OCI-LY7 (cell line): ENCODE measurements around the gene CHN2. TPM values are rescaled to one million over a fixed set of nuclear protein-coding genes. Genes with fewer than 3 reads are reported as not detected.

Source experiments
- BruUV-seq: library from RNA; stranded (reverse); fragments of 400-500 nt; replicated peaks from 2 replicates; lab custom pipeline; 2021; lab: Mats Ljungman, UMichigan
- CTCF ChIA-PET: fragments of 300-600 bp; sonication (Branson Sonifier 250); formaldehyde crosslinking; loops from one replicate; lab custom pipeline; 2022; ENCODE audit warnings: antibody characterized with exemption; ENCODE audit not compliant: unreplicated experiment; lab: Charles Lee
- POLR2A ChIA-PET: fragments of 300-600 bp; sonication (Branson Sonifier 250); formaldehyde crosslinking; loops from one replicate; lab custom pipeline; 2022; ENCODE audit warnings: antibody characterized with exemption; lab: Charles Lee
- DNase-seq: peaks from one replicate; pipeline ENCODE4 v3.0.0-alpha.2; 2015; ENCODE audit warnings: low spot score
- H2AFZ ChIP-seq: fragments of 200-600 bp; sonication (generic), shearing (Covaris generic); 2 replicates; pipeline ENCODE4 v1.6.1; 2014; ENCODE audit warnings: mild to moderate bottlenecking, antibody characterized with exemption, low read length, moderate library complexity
- H3K27ac ChIP-seq: fragments of 200-600 bp; sonication (generic); 2 replicates; pipeline ENCODE4 v1.5.1; 2014; ENCODE audit warnings: mixed run types, low read depth, mild to moderate bottlenecking, moderate library complexity, low read length, inconsistent platforms; ENCODE audit not compliant: poor library complexity, severe bottlenecking
- H3K36me3 ChIP-seq: fragments of 200-600 bp; sonication (generic); 2 replicates; pipeline ENCODE4 v1.6.1; 2014; ENCODE audit warnings: mild to moderate bottlenecking, antibody characterized with exemption, low read length, moderate library complexity, mixed read lengths; ENCODE audit not compliant: insufficient read depth
- H3K4me1 ChIP-seq: fragments of 200-600 bp; sonication (generic); 2 replicates; pipeline ENCODE4 v1.5.1; 2014; ENCODE audit warnings: mild to moderate bottlenecking, low read length; ENCODE audit not compliant: insufficient read depth, poor library complexity, severe bottlenecking
- H3K4me2 ChIP-seq: fragments of 200-600 bp; sonication (generic); 2 replicates; pipeline ENCODE4 v1.6.1; 2014; ENCODE audit warnings: mild to moderate bottlenecking, low read length
- H3K4me3 ChIP-seq: fragments of 200-600 bp; sonication (generic); 2 replicates; pipeline ENCODE4 v1.5.1; 2014; ENCODE audit warnings: mild to moderate bottlenecking, low read depth, low read length; ENCODE audit not compliant: poor library complexity, severe bottlenecking
- H3K79me2 ChIP-seq: fragments of 200-600 bp; sonication (generic); 2 replicates; pipeline ENCODE4 v1.6.1; 2016; ENCODE audit warnings: low read depth, mild to moderate bottlenecking, low read length, moderate library complexity, mixed read lengths; ENCODE audit not compliant: insufficient read depth
- H3K9me2 ChIP-seq: fragments of 200-600 bp; sonication (generic); 2 replicates; pipeline ENCODE4 v1.6.1; 2016; ENCODE audit warnings: mild to moderate bottlenecking, low read length, mixed read lengths; ENCODE audit not compliant: insufficient read depth
- H3K9me3 ChIP-seq: fragments of 200-600 bp; sonication (generic); 2 replicates; pipeline ENCODE4 v1.6.1; 2014; ENCODE audit warnings: mild to moderate bottlenecking, mixed run types, low read length, mixed read lengths
- H4K20me1 ChIP-seq: fragments of 200-600 bp; sonication (generic); 2 replicates; pipeline ENCODE4 v1.6.1; 2014; ENCODE audit warnings: mild to moderate bottlenecking, antibody characterized with exemption, low read length, moderate library complexity, mixed read lengths; ENCODE audit not compliant: insufficient read depth
- CTCF ChIP-seq: fragments of 200-600 bp; sonication (generic); conservative IDR thresholded peaks from 2 replicates; pipeline ENCODE4 v1.5.1; 2014; ENCODE audit warnings: mild to moderate bottlenecking, antibody characterized with exemption, low read length, moderate library complexity, mixed read lengths
- EZH2phosphoT487 ChIP-seq: fragments of 200-600 bp; sonication (generic); IDR thresholded peaks from 2 replicates; pipeline ENCODE4 v1.6.1; 2018; ENCODE audit warnings: low read depth, borderline replicate concordance, mild to moderate bottlenecking, mixed run types, antibody characterized with exemption, low read length, moderate library complexity, mixed read lengths
- intact Hi-C: fragments of 100-400 bp; cut with micrococcal nuclease; formaldehyde crosslinking; loops from one replicate; pipeline ENCODE4 v1.10.0; 2022; ENCODE audit not compliant: unreplicated experiment
- total RNA-seq, 2 experiments: library from RNA; depleted of rRNA in 1 of 2; stranded (reverse); fragments of >200 nt in 1 of 2; shearing (Covaris generic) in 1 of 2; gene quantifications; 2 replicates each; pipeline ENCODE4 v1.2.3, GENCODE V29; 2014 to 2022

CHN2 gene
- total RNA-seq, 2 experiments from 2014 or later = not detected

- Histone ChIP-seq H3K36me3 (no peaks in the 10 kb centered on the region), H3K4me2 (no peak overlapping the region), H2AFZ (no peak overlapping the region), H3K9me3 (no peaks in the 10 kb centered on the region), H3K79me2 (no peaks in the 10 kb centered on the region), H3K4me1 (no peaks in the 10 kb centered on the region), H4K20me1 (no peaks in the 10 kb centered on the region), H3K4me3 (no peak overlapping the region), H3K27ac (no peak overlapping the region), H3K9me2 (no peaks in the 10 kb centered on the region)
- intact Hi-C loops = no loop called here
- ChIA-PET POLR2A (interaction anchor here (0.6 kb wide), 1 partner anchor 24 kb away, joined by 4 read pairs; no protein-coding TSS in a partner anchor), CTCF (no interaction called here)
- TF ChIP-seq CTCF (no peak), EZH2phosphoT487 (no peak)
- no TSS peak for BruUV-seq
- DNase-seq = no peak
These were observed 19.5 kb downstream of the CHN2 start for GRCh38 chr7:29214056-29214455.

- H3K9me3 ChIP-seq = no peaks in the 10 kb centered on the region
- intact Hi-C loops = no loop called here
- CTCF ChIA-PET = no interaction called here
These were observed 20.2 kb downstream of the CHN2 start for GRCh38 chr7:29214816-29215215.

More at GRCh38 chr7:29214816-29215215, 20.2 kb downstream of the CHN2 start:
- no peak overlapping the region for H2AFZ ChIP-seq
- no peak for TF ChIP-seq EZH2phosphoT487
- no peak for TF ChIP-seq CTCF
- POLR2A ChIA-PET = no interaction called here
- H3K4me1 ChIP-seq = no peaks in the 10 kb centered on the region
- no peak overlapping the region for H3K4me2 ChIP-seq
- H3K79me2 ChIP-seq = no peaks in the 10 kb centered on the region
- no peaks in the 10 kb centered on the region for H4K20me1 ChIP-seq
- H3K27ac ChIP-seq = no peak overlapping the region
- H3K9me2 ChIP-seq = no peaks in the 10 kb centered on the region
- no peak for DNase-seq
- no peaks in the 10 kb centered on the region for H3K36me3 ChIP-seq
- H3K4me3 ChIP-seq = no peak overlapping the region
- no TSS peak for BruUV-seq
